Hepatocyte (in vitro differentiated cells): ENCODE results near the gene PAAF1. TPM values are rescaled to one million over a fixed set of nuclear protein-coding genes. Genes with fewer than 3 reads are reported as not detected.

Experiments used
- DNase-seq: peaks from one replicate; pipeline ENCODE4 v3.0.0-alpha.2; 2016; ENCODE audit warnings: low spot score
- H2AFZ ChIP-seq: fragments of 200-600 bp; sonication (generic); 2 replicates; pipeline ENCODE4 v1.6.0; 2016; ENCODE audit warnings: antibody characterized with exemption, mild to moderate bottlenecking
- H3K27ac ChIP-seq: fragments of 200-600 bp; sonication (generic); 2 replicates; pipeline ENCODE4 v1.5.1; 2016; ENCODE audit warnings: mild to moderate bottlenecking
- H3K27me3 ChIP-seq: fragments of 200-600 bp; sonication (generic); 2 replicates; pipeline ENCODE4 v1.6.1; 2016
- H3K36me3 ChIP-seq: fragments of 200-600 bp; sonication (generic); replicated peaks from 2 replicates; pipeline ENCODE4 v1.5.1; 2016; ENCODE audit warnings: low read depth; ENCODE audit not compliant: insufficient read depth
- H3K4me1 ChIP-seq: fragments of 200-600 bp; sonication (generic); 2 replicates; pipeline ENCODE4 v1.5.1; 2016; ENCODE audit warnings: mild to moderate bottlenecking, moderate library complexity; ENCODE audit not compliant: insufficient read depth
- H3K4me2 ChIP-seq: fragments of 200-600 bp; sonication (generic); 2 replicates; pipeline ENCODE4 v1.6.0; 2016
- H3K4me3 ChIP-seq: fragments of 200-600 bp; sonication (generic); 2 replicates; pipeline ENCODE4 v1.5.1; 2016; ENCODE audit warnings: mild to moderate bottlenecking
- H3K79me2 ChIP-seq: fragments of 200-600 bp; sonication (generic); 2 replicates; pipeline ENCODE4 v1.6.0; 2017; ENCODE audit warnings: mild to moderate bottlenecking
- H3K9me2 ChIP-seq: fragments of 200-600 bp; sonication (generic); replicated peaks from 2 replicates; pipeline ENCODE4 v1.6.0; 2017; ENCODE audit warnings: mild to moderate bottlenecking; ENCODE audit not compliant: insufficient read depth
- H3K9me3 ChIP-seq: fragments of 200-600 bp; sonication (generic); 2 replicates; pipeline ENCODE4 v1.5.1; 2016; ENCODE audit warnings: low read depth, mild to moderate bottlenecking
- H4K20me1 ChIP-seq: fragments of 200-600 bp; sonication (generic); 2 replicates; pipeline ENCODE4 v1.6.0; 2016; ENCODE audit warnings: mild to moderate bottlenecking; ENCODE audit not compliant: insufficient read depth, poor library complexity, severe bottlenecking
- EZH2 ChIP-seq: fragments of 200-600 bp; sonication (generic); IDR thresholded peaks from 2 replicates; pipeline ENCODE4 v1.6.1; 2016; ENCODE audit warnings: antibody characterized with exemption, mild to moderate bottlenecking, borderline replicate concordance
- EZH2phosphoT487 ChIP-seq: fragments of 200-600 bp; sonication (generic); IDR thresholded peaks from one replicate; pipeline ENCODE4 v1.6.1; 2018; ENCODE audit warnings: antibody characterized with exemption, mild to moderate bottlenecking, low read depth, moderate library complexity; ENCODE audit not compliant: unreplicated experiment, severe bottlenecking
- WGBS: methylation state at CpG from one replicate; pipeline ENCODE4 v1.1.6; 2016; ENCODE audit warnings: low lambda C conversion rate; ENCODE audit errors: missing lambda C conversion rate; 5-methylcytosine and 5-hydroxymethylcytosine counted together
- polyA plus RNA-seq: library from polyadenylated mRNA; unstranded; fragments of >200 nt; fragmentation: Nextera tagmentation; extraction: Ambion mirVana; gene quantifications from 2 replicates; pipeline ENCODE4 v1.2.1, GENCODE V29; 2016
- total RNA-seq: library from RNA; depleted of rRNA; stranded (reverse); fragments of >200 nt; gene quantifications from 2 replicates; pipeline ENCODE4 v1.2.3, GENCODE V29; 2014
- TF ChIP-seq, protein P1 (sequence below): fragments of 200-600 bp; sonication (generic); IDR thresholded peaks from 2 replicates; pipeline ENCODE4 v1.5.1; 2016; ENCODE audit warnings: antibody characterized with exemption, mild to moderate bottlenecking; ENCODE audit not compliant: poor library complexity

PAAF1 gene
- total and polyA plus RNA-seq, 2 experiments from 2014 or later, result 16.0 to 31.0 TPM

DNA sequence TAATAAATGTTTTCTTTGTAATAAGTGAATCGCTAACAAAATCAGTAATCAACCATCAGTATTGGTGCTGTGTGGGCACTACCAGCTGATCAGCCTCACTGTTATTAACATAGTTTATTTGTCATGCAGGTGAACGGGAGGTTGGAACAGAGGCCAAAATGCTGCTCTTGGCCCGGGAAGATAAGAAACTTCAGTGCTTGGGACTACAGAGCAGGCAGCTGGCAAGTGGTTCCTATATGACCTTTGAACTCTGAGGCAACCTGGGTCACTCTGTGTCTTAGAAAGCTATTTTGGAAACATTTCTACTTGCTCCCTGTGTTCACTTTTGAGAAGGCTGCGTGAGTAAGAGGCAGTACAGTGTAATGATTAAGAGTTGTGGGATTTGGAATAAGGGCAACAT, 37.5 kb downstream of the PAAF1 start:
- no peaks in the 10 kb centered on the region for H3K27me3 ChIP-seq
- no peak overlapping the region for H3K4me2 ChIP-seq
- no peaks in the 10 kb centered on the region for H3K9me3 ChIP-seq
- 80% methylated on average over 4 of the region's 4 CpGs for WGBS
- no peaks in the 10 kb centered on the region for H3K4me1 ChIP-seq
- no peak for TF ChIP-seq EZH2phosphoT487
- TF ChIP-seq, protein P1, sequence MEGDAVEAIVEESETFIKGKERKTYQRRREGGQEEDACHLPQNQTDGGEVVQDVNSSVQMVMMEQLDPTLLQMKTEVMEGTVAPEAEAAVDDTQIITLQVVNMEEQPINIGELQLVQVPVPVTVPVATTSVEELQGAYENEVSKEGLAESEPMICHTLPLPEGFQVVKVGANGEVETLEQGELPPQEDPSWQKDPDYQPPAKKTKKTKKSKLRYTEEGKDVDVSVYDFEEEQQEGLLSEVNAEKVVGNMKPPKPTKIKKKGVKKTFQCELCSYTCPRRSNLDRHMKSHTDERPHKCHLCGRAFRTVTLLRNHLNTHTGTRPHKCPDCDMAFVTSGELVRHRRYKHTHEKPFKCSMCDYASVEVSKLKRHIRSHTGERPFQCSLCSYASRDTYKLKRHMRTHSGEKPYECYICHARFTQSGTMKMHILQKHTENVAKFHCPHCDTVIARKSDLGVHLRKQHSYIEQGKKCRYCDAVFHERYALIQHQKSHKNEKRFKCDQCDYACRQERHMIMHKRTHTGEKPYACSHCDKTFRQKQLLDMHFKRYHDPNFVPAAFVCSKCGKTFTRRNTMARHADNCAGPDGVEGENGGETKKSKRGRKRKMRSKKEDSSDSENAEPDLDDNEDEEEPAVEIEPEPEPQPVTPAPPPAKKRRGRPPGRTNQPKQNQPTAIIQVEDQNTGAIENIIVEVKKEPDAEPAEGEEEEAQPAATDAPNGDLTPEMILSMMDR, result no peak
- TF ChIP-seq EZH2, result no peak
- no peaks in the 10 kb centered on the region for H4K20me1 ChIP-seq
- no peak overlapping the region for H3K27ac ChIP-seq
- DNase-seq, result no peak
- no peaks in the 10 kb centered on the region for H3K36me3 ChIP-seq
- H3K4me3 ChIP-seq, result no peak overlapping the region
- no peak overlapping the region for H2AFZ ChIP-seq
- H3K79me2 ChIP-seq, result no peaks in the 10 kb centered on the region
- no peaks in the 10 kb centered on the region for H3K9me2 ChIP-seq

DNA sequence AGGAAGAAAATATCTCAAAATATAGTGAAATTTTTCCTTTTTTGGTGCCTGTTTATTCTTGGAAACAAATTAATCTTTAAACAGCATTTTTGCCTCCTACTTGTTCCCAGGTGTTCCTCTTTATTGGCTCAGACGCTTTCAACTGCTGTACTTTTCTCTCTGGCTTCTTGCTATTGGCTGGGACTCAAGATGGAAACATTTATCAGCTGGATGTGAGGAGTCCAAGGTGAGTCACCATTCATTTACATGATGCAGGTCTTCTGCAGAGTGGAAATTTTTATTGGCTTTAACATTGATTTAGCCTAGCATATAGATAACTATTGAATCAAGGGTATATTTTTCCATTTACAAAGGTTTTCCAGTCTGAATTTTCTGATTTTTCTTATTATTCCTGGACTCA, 39.6 kb downstream of the PAAF1 start:
- Histone ChIP-seq H3K4me1 (no peaks in the 10 kb centered on the region), H4K20me1 (no peaks in the 10 kb centered on the region), H3K9me2 (no peaks in the 10 kb centered on the region), H3K36me3 (no peaks in the 10 kb centered on the region), H3K9me3 (no peaks in the 10 kb centered on the region), H3K27me3 (no peaks in the 10 kb centered on the region), H3K79me2 (no peaks in the 10 kb centered on the region), H2AFZ (no peak overlapping the region), H3K27ac (no peak overlapping the region), H3K4me2 (no peak overlapping the region), H3K4me3 (no peak overlapping the region)
- DNase-seq, result no peak
- WGBS, result 79% methylated on average over 1 of the region's 1 CpG
- TF ChIP-seq, protein P1, result no peak
- TF ChIP-seq EZH2, result no peak

DNA sequence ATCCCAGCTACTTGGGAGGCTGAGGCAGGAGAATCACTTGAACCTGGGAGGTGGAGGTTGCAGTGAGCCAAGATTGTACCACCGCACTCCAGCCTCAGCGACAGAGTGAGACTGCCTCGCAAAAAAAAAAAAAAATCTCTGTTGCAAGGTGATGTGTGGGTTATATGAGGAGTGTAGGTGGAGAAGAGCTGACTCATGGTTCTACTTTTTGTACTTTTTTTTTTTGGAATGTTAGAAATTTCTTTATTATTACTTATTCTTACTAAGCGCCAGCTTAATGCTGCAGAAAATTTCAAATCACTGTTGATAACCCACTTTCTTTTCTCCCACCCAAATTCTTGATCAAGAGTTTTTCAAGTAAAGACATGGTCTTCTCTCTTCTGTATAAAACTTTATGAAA, 44.4 kb downstream of the PAAF1 start:
- H2AFZ ChIP-seq, result no peak overlapping the region
- no peaks in the 10 kb centered on the region for H3K9me2 ChIP-seq
- no peaks in the 10 kb centered on the region for H3K27me3 ChIP-seq
- no peak overlapping the region for H3K27ac ChIP-seq
- H3K4me2 ChIP-seq, result no peak overlapping the region
- no peak overlapping the region for H3K4me3 ChIP-seq
- 99% methylated on average over 4 of the region's 4 CpGs for WGBS
- DNase-seq, result no peak
- no peaks in the 10 kb centered on the region for H4K20me1 ChIP-seq
- H3K9me3 ChIP-seq, result no peaks in the 10 kb centered on the region
- no peaks in the 10 kb centered on the region for H3K79me2 ChIP-seq
- H3K4me1 ChIP-seq, result no peaks in the 10 kb centered on the region
- TF ChIP-seq, protein P1, result no peak
- TF ChIP-seq EZH2, result no peak
- no peak for TF ChIP-seq EZH2phosphoT487
- H3K36me3 ChIP-seq, result no peaks in the 10 kb centered on the region

DNA sequence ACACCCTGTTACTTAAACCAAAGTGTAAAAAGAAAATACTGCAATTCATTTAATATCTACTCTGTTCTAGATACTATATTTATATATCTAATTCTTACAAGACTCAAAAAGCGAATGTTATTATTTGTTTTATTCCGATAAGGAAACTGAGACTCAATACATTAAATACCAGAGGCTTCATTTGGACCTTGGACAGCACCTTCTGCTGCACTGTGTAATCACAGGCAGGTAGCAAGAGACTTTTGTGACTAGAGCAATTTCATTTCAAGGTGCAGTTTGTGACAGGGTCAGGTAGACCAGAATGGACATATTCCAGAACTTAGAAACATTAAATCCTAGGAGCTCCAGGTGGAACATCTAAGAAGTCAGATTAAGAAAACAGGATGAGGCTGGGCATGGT, 52.6 kb downstream of the PAAF1 start:
- no peaks in the 10 kb centered on the region for H3K36me3 ChIP-seq

More for the DNA sequence above, 52.6 kb downstream of the PAAF1 start:
- no peak for DNase-seq
- TF ChIP-seq, protein P1, result no peak
- TF ChIP-seq EZH2phosphoT487 (no peak), EZH2 (no peak)
- no peaks in the 10 kb centered on the region for H4K20me1 ChIP-seq
- H3K4me2 ChIP-seq, result no peak overlapping the region
- H3K27ac ChIP-seq, result no peak overlapping the region
- H3K9me3 ChIP-seq, result no peaks in the 10 kb centered on the region
- no peaks in the 10 kb centered on the region for H3K27me3 ChIP-seq
- no peak overlapping the region for H3K4me3 ChIP-seq
- H3K4me1 ChIP-seq, result no peaks in the 10 kb centered on the region
- no peaks in the 10 kb centered on the region for H3K79me2 ChIP-seq
- H2AFZ ChIP-seq, result no peak overlapping the region
- H3K9me2 ChIP-seq, result no peaks in the 10 kb centered on the region
- WGBS, result 96% methylated on average over 2 of the region's 2 CpGs
